ENCODE results near the gene GSK3A. TPM values are rescaled to one million over a fixed set of nuclear protein-coding genes. Genes with fewer than 3 reads are reported as not detected.

The GSK3A gene
- total and polyA plus RNA-seq, 7 experiments from 2014 or later: 11.4 to 52.0 (median 30.6) TPM

GRCh38 chr19:42214810-42215485 is 27.5 kb downstream of the GSK3A start:
- Mint-ChIP-seq H3K27me3 (peaks cover 0 to 3% (median 0%) of the 10 kb centered on the region in 5 donors), H3K9me3 (peaks cover 0 to 5% (median 0%) of the 10 kb centered on the region in 11 donors), H3K4me1 (peaks cover 56 to 78% (median 64%) of the 10 kb centered on the region in 7 donors), H3K36me3 (peaks cover 10 to 34% (median 28%) of the 10 kb centered on the region in 5 donors), H3K4me3 (peak overlapping the region; percentile 89 to 99 (median 95)), H3K27ac (peak overlapping the region; percentile 30 to 98 (median 88))
- ChIA-PET CTCF (interaction anchor here (1.0 to 2.3 kb wide), 4 partner anchors 13 to 82 kb away, joined by 3 to 8 read pairs (median 6); partner anchors contain the start of gene POU2F2), POLR2A (interaction anchor here (1.3 to 8.0 kb wide), 7 partner anchors 9 to 102 kb away, joined by 3 to 84 read pairs (median 6); partner anchors contain the start of gene GSK3A)
- Histone ChIP-seq H3K4me1 (ENCODE audit: control insufficient read depth in 2 of 2, insufficient read depth in 2 of 2, low read length in 2 of 2) (peaks cover 47 to 61% of the 10 kb centered on the region in 2 donors), H3K9me3 (ENCODE audit: control insufficient read depth in 2 of 3, low read length in 3 of 3) (no peaks in the 10 kb centered on the region), H3K27me3 (ENCODE audit: control insufficient read depth in 2 of 2, insufficient read depth in 2 of 2, low read length in 2 of 2) (no peaks in the 10 kb centered on the region), H3K27ac (ENCODE audit: low read depth, low read length) (peak overlapping the region; percentile 99), H3K4me3 (ENCODE audit: low read length) (peak overlapping the region; percentile 75), H3K36me3 (ENCODE audit: control insufficient read depth in 2 of 3, insufficient read depth in 3 of 3, low read length in 3 of 3) (peaks cover 7 to 53% (median 17%) of the 10 kb centered on the region in 3 experiments)
- intact Hi-C loops (cut with micrococcal nuclease): loop anchor here (5.0 to 10.0 kb wide), 2 partner anchors 182 to 330 kb away; partner anchors contain the start of gene ARHGEF1 (in 1 of the 2)
- no peak for DNase-seq
- ATAC-seq: no peak

DNA sequence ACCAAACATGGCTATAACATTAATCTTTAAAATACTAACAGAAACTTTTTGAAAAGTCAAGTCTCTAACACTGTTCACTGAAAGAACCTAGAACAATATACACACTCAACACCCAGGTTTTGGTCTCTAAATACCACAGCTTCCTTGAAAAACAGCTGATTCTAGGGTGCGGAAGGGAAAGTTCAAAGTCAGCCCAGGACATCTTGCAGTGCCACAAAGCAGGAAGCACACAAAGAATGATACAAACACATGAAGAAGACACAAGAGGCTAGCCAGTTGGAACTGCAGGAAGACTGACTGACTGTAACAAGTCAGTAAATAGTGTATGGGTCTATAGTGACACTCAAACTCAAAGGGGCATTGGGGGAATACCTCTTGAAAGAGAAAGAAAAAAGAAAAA is 29.5 kb downstream of the GSK3A start:
- no peaks in the 10 kb centered on the region for H3K27me3 ChIP-seq (ENCODE audit: control insufficient read depth in 2 of 2, insufficient read depth in 2 of 2, low read length in 2 of 2)
- no peak overlapping the region for H3K4me3 ChIP-seq (ENCODE audit: low read length)
- no peak for DNase-seq
- H3K9me3 ChIP-seq (ENCODE audit: control insufficient read depth in 2 of 3, low read length in 3 of 3): no peaks in the 10 kb centered on the region
- peaks cover 0 to 3% (median 0%) of the 10 kb centered on the region in 5 donors for H3K27me3 Mint-ChIP-seq
- peaks cover 37 to 45% of the 10 kb centered on the region in 2 donors for H3K4me1 ChIP-seq (ENCODE audit: control insufficient read depth in 2 of 2, insufficient read depth in 2 of 2, low read length in 2 of 2)
- peak overlapping the region; percentile 26 to 99 (median 78) for H3K4me3 Mint-ChIP-seq
- peaks cover 12 to 50% (median 39%) of the 10 kb centered on the region in 5 donors for H3K36me3 Mint-ChIP-seq
- ChIA-PET CTCF (interaction anchor here (1.0 kb wide), 1 partner anchor 84 kb away, joined by 3 read pairs; no protein-coding TSS in a partner anchor), POLR2A (interaction anchor here (0.7 to 8.0 kb wide), 2 partner anchors 13 to 136 kb away, joined by 3 to 56 read pairs; no protein-coding TSS in a partner anchor)
- H3K36me3 ChIP-seq (ENCODE audit: control insufficient read depth in 2 of 3, insufficient read depth in 3 of 3, low read length in 3 of 3): peaks cover 20 to 73% (median 30%) of the 10 kb centered on the region in 3 experiments
- peaks cover 58 to 79% (median 63%) of the 10 kb centered on the region in 7 donors for H3K4me1 Mint-ChIP-seq
- H3K27ac Mint-ChIP-seq: peak overlapping the region; percentile 40 to 84 (median 67)
- intact Hi-C loops (cut with micrococcal nuclease): loop anchor here in 1 of 2 donors (10.0 kb wide), 1 partner anchor 328 kb away; the partner anchor contains the start of gene ARHGEF1
- H3K9me3 Mint-ChIP-seq: peaks cover 0 to 5% (median 0%) of the 10 kb centered on the region in 11 donors
- ATAC-seq: no peak
- H3K27ac ChIP-seq (ENCODE audit: low read depth, low read length): peak overlapping the region; percentile 52

- POLR2A ChIA-PET: no interaction called here
- Histone ChIP-seq H3K27ac (ENCODE audit: low read depth, low read length) (no peak overlapping the region), H3K36me3 (ENCODE audit: control insufficient read depth in 2 of 3, insufficient read depth in 3 of 3, low read length in 3 of 3) (peaks cover 15 to 83% (median 24%) of the 10 kb centered on the region in 3 experiments), H3K27me3 (ENCODE audit: control insufficient read depth in 2 of 2, insufficient read depth in 2 of 2, low read length in 2 of 2) (no peaks in the 10 kb centered on the region), H3K4me3 (ENCODE audit: low read length) (no peak overlapping the region), H3K4me1 (ENCODE audit: control insufficient read depth in 2 of 2, insufficient read depth in 2 of 2, low read length in 2 of 2) (peaks cover 16 to 21% of the 10 kb centered on the region in 2 donors), H3K9me3 (ENCODE audit: control insufficient read depth in 2 of 3, low read length in 3 of 3) (no peaks in the 10 kb centered on the region)
- DNase-seq (no peak), ATAC-seq (no peak)
- Mint-ChIP-seq H3K36me3 (peaks cover 21 to 50% (median 41%) of the 10 kb centered on the region in 5 donors), H3K9me3 (no peaks in the 10 kb centered on the region), H3K4me3 (peak overlapping the region in 5 of 10 donors; percentile 7 to 67 (median 22)), H3K27ac (peak overlapping the region in 5 of 9 donors; percentile 40 to 89 (median 81)), H3K27me3 (no peaks in the 10 kb centered on the region), H3K4me1 (peaks cover 50 to 88% (median 62%) of the 10 kb centered on the region in 7 donors)
- intact Hi-C loops (cut with micrococcal nuclease): no loop called here
- CTCF ChIA-PET: no interaction called here
Observed at GRCh38 chr19:42208612-42209011, 33.8 kb downstream of the GSK3A start.

GRCh38 chr19:42207767-42208271 is 34.6 kb downstream of the GSK3A start:
- intact Hi-C loops (cut with micrococcal nuclease): no loop called here
- H3K27me3 ChIP-seq (ENCODE audit: control insufficient read depth in 2 of 2, insufficient read depth in 2 of 2, low read length in 2 of 2): no peaks in the 10 kb centered on the region
- ChIA-PET CTCF (interaction anchor here (0.7 kb wide), 1 partner anchor 16 kb away, joined by 3 read pairs; no protein-coding TSS in a partner anchor), POLR2A (interaction anchor here (1.1 kb wide), 1 partner anchor 9 kb away, joined by 4 read pairs; no protein-coding TSS in a partner anchor)
- peaks cover 15 to 87% (median 22%) of the 10 kb centered on the region in 3 experiments for H3K36me3 ChIP-seq (ENCODE audit: control insufficient read depth in 2 of 3, insufficient read depth in 3 of 3, low read length in 3 of 3)
- Mint-ChIP-seq H3K27me3 (no peaks in the 10 kb centered on the region), H3K36me3 (peaks cover 18 to 49% (median 42%) of the 10 kb centered on the region in 5 donors), H3K4me3 (peak overlapping the region in 9 of 10 donors; percentile 10 to 67 (median 49)), H3K27ac (peak overlapping the region; percentile 36 to 93 (median 82)), H3K9me3 (no peaks in the 10 kb centered on the region), H3K4me1 (peaks cover 50 to 88% (median 62%) of the 10 kb centered on the region in 7 donors)
- peak; percentile 70 for ATAC-seq
- no peak for DNase-seq
- peaks cover 17 to 19% of the 10 kb centered on the region in 2 donors for H3K4me1 ChIP-seq (ENCODE audit: control insufficient read depth in 2 of 2, insufficient read depth in 2 of 2, low read length in 2 of 2)
- H3K4me3 ChIP-seq (ENCODE audit: low read length): no peak overlapping the region
- peak overlapping the region; percentile 12 for H3K27ac ChIP-seq (ENCODE audit: low read depth, low read length)
- no peaks in the 10 kb centered on the region for H3K9me3 ChIP-seq (ENCODE audit: control insufficient read depth in 2 of 3, low read length in 3 of 3)

GRCh38 chr19:42206871-42207755 is 35.3 kb downstream of the GSK3A start:
- no peak overlapping the region for H3K4me3 ChIP-seq (ENCODE audit: low read length)
- POLR2A ChIA-PET: interaction anchor here (1.1 kb wide), 1 partner anchor 9 kb away, joined by 4 read pairs; no protein-coding TSS in a partner anchor
- peak overlapping the region in 4 of 10 donors; percentile 30 to 67 (median 50) for H3K4me3 Mint-ChIP-seq

More at GRCh38 chr19:42206871-42207755, 35.3 kb downstream of the GSK3A start:
- H3K36me3 Mint-ChIP-seq: peaks cover 16 to 50% (median 41%) of the 10 kb centered on the region in 5 donors
- no peaks in the 10 kb centered on the region for H3K27me3 ChIP-seq (ENCODE audit: control insufficient read depth in 2 of 2, insufficient read depth in 2 of 2, low read length in 2 of 2)
- H3K9me3 ChIP-seq (ENCODE audit: control insufficient read depth in 2 of 3, low read length in 3 of 3): no peaks in the 10 kb centered on the region
- H3K27ac ChIP-seq (ENCODE audit: low read depth, low read length): no peak overlapping the region
- H3K4me1 Mint-ChIP-seq: peaks cover 51 to 88% (median 65%) of the 10 kb centered on the region in 7 donors
- no peaks in the 10 kb centered on the region for H3K27me3 Mint-ChIP-seq
- H3K4me1 ChIP-seq (ENCODE audit: control insufficient read depth in 2 of 2, insufficient read depth in 2 of 2, low read length in 2 of 2): peaks cover 21 to 24% of the 10 kb centered on the region in 2 donors
- intact Hi-C loops (cut with micrococcal nuclease): no loop called here
- ATAC-seq: no peak
- no peaks in the 10 kb centered on the region for H3K9me3 Mint-ChIP-seq
- H3K36me3 ChIP-seq (ENCODE audit: control insufficient read depth in 2 of 3, insufficient read depth in 3 of 3, low read length in 3 of 3): peaks cover 15 to 83% (median 22%) of the 10 kb centered on the region in 3 experiments
- peak overlapping the region; percentile 53 to 93 (median 82) for H3K27ac Mint-ChIP-seq
- CTCF ChIA-PET: interaction anchor here (0.7 to 1.0 kb wide), 2 partner anchors 16 to 98 kb away, joined by 3 read pairs; no protein-coding TSS in a partner anchor
- DNase-seq: no peak

All from naive thymus-derived CD4-positive, alpha-beta T cell (primary cell).